ENCODE results near the gene PSMG2. TPM values are rescaled to one million over a fixed set of nuclear protein-coding genes. Genes with fewer than 3 reads are reported as not detected.

The PSMG2 gene
- total and polyA plus RNA-seq, 9 of the 15 experiments (the other 6 are each of a cell fraction or from before 2014, with no cell fraction given) = 59.9 to 271 (median 111) TPM

DNA sequence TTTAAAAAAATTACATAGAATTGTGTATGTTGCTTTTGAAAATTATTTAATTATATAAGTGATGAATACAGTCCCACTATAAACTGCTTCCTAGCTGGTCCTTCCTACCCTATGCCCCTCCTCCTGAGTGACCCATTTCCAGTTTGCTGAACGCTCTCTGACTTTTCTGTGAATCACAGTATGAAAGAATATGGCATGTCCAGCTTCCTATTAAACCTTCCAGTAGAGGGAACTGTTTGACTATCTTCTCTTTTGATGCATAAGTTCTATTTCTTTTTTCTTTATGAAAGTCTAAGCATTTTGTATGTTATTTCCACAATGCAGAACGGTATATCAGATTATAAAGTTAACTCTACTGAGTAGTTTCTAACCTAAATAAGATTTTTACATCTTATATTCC lies 41.3 kb downstream of the PSMG2 start (continued):
- TF ChIP-seq, protein P1, sequence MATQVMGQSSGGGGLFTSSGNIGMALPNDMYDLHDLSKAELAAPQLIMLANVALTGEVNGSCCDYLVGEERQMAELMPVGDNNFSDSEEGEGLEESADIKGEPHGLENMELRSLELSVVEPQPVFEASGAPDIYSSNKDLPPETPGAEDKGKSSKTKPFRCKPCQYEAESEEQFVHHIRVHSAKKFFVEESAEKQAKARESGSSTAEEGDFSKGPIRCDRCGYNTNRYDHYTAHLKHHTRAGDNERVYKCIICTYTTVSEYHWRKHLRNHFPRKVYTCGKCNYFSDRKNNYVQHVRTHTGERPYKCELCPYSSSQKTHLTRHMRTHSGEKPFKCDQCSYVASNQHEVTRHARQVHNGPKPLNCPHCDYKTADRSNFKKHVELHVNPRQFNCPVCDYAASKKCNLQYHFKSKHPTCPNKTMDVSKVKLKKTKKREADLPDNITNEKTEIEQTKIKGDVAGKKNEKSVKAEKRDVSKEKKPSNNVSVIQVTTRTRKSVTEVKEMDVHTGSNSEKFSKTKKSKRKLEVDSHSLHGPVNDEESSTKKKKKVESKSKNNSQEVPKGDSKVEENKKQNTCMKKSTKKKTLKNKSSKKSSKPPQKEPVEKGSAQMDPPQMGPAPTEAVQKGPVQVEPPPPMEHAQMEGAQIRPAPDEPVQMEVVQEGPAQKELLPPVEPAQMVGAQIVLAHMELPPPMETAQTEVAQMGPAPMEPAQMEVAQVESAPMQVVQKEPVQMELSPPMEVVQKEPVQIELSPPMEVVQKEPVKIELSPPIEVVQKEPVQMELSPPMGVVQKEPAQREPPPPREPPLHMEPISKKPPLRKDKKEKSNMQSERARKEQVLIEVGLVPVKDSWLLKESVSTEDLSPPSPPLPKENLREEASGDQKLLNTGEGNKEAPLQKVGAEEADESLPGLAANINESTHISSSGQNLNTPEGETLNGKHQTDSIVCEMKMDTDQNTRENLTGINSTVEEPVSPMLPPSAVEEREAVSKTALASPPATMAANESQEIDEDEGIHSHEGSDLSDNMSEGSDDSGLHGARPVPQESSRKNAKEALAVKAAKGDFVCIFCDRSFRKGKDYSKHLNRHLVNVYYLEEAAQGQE (IDR thresholded peaks at IDR 0.05; ENCODE audit: borderline replicate concordance) = peak; percentile 72; the same call in 1 of the 2 replicates
- TF ChIP-seq, protein P1 (CRISPR knock-in tag; IDR thresholded peaks at IDR 0.05; ENCODE audit: low read depth) = no peak
- TF ChIP-seq ESRRA (IDR thresholded peaks at IDR 0.05; ENCODE audit: borderline replicate concordance, low read depth) = peak; percentile 53; the same call in 1 of the 2 replicates
- peak; percentile 18; the same call in 1 of the 2 replicates for TF ChIP-seq JUND (IDR thresholded peaks at IDR 0.05; ENCODE audit: borderline replicate concordance, low read depth, low read length)
- TF ChIP-seq JUND (tag; IDR thresholded peaks at IDR 0.05; ENCODE audit: borderline replicate concordance, low read depth, low read length) = no peak
- no peak for TF ChIP-seq SMAD1 (IDR thresholded peaks at IDR 0.05; ENCODE audit: low read depth, low read length, partially characterized antibody)
- no peak for TF ChIP-seq KDM2B (CRISPR knock-in tag; IDR thresholded peaks at IDR 0.05)
- TF ChIP-seq, protein P2, sequence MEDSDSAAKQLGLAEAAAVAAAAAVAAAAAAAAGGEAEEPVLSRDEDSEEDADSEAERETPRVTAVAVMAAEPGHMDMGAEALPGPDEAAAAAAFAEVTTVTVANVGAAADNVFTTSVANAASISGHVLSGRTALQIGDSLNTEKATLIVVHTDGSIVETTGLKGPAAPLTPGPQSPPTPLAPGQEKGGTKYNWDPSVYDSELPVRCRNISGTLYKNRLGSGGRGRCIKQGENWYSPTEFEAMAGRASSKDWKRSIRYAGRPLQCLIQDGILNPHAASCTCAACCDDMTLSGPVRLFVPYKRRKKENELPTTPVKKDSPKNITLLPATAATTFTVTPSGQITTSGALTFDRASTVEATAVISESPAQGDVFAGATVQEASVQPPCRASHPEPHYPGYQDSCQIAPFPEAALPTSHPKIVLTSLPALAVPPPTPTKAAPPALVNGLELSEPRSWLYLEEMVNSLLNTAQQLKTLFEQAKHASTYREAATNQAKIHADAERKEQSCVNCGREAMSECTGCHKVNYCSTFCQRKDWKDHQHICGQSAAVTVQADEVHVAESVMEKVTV (CRISPR knock-in tag; IDR thresholded peaks at IDR 0.05) = peak; percentile 42; the same call in 1 of the 2 replicates
- TF ChIP-seq, protein P3, sequence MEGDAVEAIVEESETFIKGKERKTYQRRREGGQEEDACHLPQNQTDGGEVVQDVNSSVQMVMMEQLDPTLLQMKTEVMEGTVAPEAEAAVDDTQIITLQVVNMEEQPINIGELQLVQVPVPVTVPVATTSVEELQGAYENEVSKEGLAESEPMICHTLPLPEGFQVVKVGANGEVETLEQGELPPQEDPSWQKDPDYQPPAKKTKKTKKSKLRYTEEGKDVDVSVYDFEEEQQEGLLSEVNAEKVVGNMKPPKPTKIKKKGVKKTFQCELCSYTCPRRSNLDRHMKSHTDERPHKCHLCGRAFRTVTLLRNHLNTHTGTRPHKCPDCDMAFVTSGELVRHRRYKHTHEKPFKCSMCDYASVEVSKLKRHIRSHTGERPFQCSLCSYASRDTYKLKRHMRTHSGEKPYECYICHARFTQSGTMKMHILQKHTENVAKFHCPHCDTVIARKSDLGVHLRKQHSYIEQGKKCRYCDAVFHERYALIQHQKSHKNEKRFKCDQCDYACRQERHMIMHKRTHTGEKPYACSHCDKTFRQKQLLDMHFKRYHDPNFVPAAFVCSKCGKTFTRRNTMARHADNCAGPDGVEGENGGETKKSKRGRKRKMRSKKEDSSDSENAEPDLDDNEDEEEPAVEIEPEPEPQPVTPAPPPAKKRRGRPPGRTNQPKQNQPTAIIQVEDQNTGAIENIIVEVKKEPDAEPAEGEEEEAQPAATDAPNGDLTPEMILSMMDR (IDR thresholded peaks at IDR 0.05 in 2 of 3, conservative IDR thresholded peaks at IDR 0.05 in 1 of 3; ENCODE audit: insufficient read depth in 2 of 3, low read depth in 1 of 3, low read length in 3 of 3) = peak; percentile 44 to 82 (median 52); a peak in 4 of 6 replicates
- peak; percentile 74 to 89 for TF ChIP-seq RAD21 (CRISPR knock-in tag; conservative IDR thresholded peaks at IDR 0.05 in 1 of 2, IDR thresholded peaks at IDR 0.05 in 1 of 2)
- 0 out of 4 replicates have a peak, but pooled peaks of 1 of the 2 experiments have one; percentile 27 for TF ChIP-seq ARNT (IDR thresholded peaks at IDR 0.05)
- TF ChIP-seq, protein P4, sequence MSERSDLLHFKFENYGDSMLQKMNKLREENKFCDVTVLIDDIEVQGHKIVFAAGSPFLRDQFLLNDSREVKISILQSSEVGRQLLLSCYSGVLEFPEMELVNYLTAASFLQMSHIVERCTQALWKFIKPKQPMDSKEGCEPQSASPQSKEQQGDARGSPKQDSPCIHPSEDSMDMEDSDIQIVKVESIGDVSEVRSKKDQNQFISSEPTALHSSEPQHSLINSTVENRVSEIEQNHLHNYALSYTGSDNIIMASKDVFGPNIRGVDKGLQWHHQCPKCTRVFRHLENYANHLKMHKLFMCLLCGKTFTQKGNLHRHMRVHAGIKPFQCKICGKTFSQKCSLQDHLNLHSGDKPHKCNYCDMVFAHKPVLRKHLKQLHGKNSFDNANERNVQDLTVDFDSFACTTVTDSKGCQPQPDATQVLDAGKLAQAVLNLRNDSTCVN (CRISPR knock-in tag; IDR thresholded peaks at IDR 0.05) = no peak

Measured in K562 (cell line).